HEK293 (cell line): ENCODE results near the gene PUM1.

Experiments used
- CTCF ChIP-seq: fragments of 450-650 bp; formaldehyde crosslinking; IDR thresholded peaks from 2 replicates; pipeline ENCODE4 v1.5.1; 2016; ENCODE audit warnings: missing biosample characterization, missing genetic modification characterization
- GFI1B ChIP-seq: fragments of 450-650 bp; formaldehyde crosslinking; IDR thresholded peaks from 2 replicates; pipeline ENCODE4 v1.5.1; 2016; ENCODE audit warnings: missing biosample characterization, missing genetic modification characterization
- KLF7 ChIP-seq: fragments of 450-650 bp; formaldehyde crosslinking; IDR thresholded peaks from 2 replicates; pipeline ENCODE4 v1.5.1; 2016; ENCODE audit warnings: missing biosample characterization, missing genetic modification characterization, borderline replicate concordance
- REPIN1 ChIP-seq: fragments of 450-650 bp; formaldehyde crosslinking; IDR thresholded peaks from 2 replicates; pipeline ENCODE4 v1.5.1; 2017; ENCODE audit warnings: missing biosample characterization, missing genetic modification characterization, low read depth
- TCF7L2 ChIP-seq: IDR thresholded peaks from 2 replicates; pipeline ENCODE4 v1.6.1; 2011; ENCODE audit warnings: low read depth, mild to moderate bottlenecking, inconsistent platforms, low read length, moderate library complexity, borderline replicate concordance
- TRIM28 ChIP-seq: IDR thresholded peaks from 2 replicates; pipeline ENCODE4 v1.6.1; 2011; ENCODE audit warnings: low read length, control low read depth, borderline replicate concordance
- YY1 ChIP-seq: fragments of 450-650 bp; formaldehyde crosslinking; IDR thresholded peaks from 2 replicates; pipeline ENCODE4 v1.5.1; 2018; ENCODE audit warnings: missing biosample characterization, missing genetic modification characterization
- ZBTB7A ChIP-seq: fragments of 450-650 bp; formaldehyde crosslinking; IDR thresholded peaks from 2 replicates; pipeline ENCODE4 v1.5.1; 2016; ENCODE audit warnings: low read depth, missing biosample characterization, missing genetic modification characterization
- ZNF112 ChIP-seq: fragments of 450-650 bp; formaldehyde crosslinking; IDR thresholded peaks from 2 replicates; pipeline ENCODE4 v1.5.0; 2017; ENCODE audit warnings: missing biosample characterization, missing genetic modification characterization
- ZNF121 ChIP-seq: fragments of 450-650 bp; formaldehyde crosslinking; IDR thresholded peaks from 2 replicates; pipeline ENCODE4 v1.5.1; 2016; ENCODE audit warnings: missing biosample characterization, missing genetic modification characterization
- ZNF169 ChIP-seq: fragments of 450-650 bp; formaldehyde crosslinking; IDR thresholded peaks from 2 replicates; pipeline ENCODE4 v1.5.1; 2016; ENCODE audit warnings: missing biosample characterization, missing genetic modification characterization
- ZNF184 ChIP-seq: fragments of 450-650 bp; IDR thresholded peaks from 2 replicates; pipeline ENCODE4 v1.5.1; 2018; ENCODE audit warnings: missing biosample characterization, mild to moderate bottlenecking, missing genetic modification characterization
- ZNF202 ChIP-seq: fragments of 450-650 bp; formaldehyde crosslinking; IDR thresholded peaks from 2 replicates; pipeline ENCODE4 v1.5.1; 2016; ENCODE audit warnings: missing biosample characterization, missing genetic modification characterization, borderline replicate concordance
- ZNF214 ChIP-seq: fragments of 450-650 bp; formaldehyde crosslinking; IDR thresholded peaks from 2 replicates; pipeline ENCODE4 v1.5.1; 2017; ENCODE audit warnings: missing biosample characterization, mild to moderate bottlenecking, missing genetic modification characterization, borderline replicate concordance
- ZNF223 ChIP-seq: fragments of 450-650 bp; formaldehyde crosslinking; IDR thresholded peaks from 2 replicates; pipeline ENCODE4 v1.5.1; 2016; ENCODE audit warnings: missing biosample characterization, missing genetic modification characterization
- ZNF280C ChIP-seq: fragments of 450-650 bp; formaldehyde crosslinking; IDR thresholded peaks from 2 replicates; pipeline ENCODE4 v1.5.1; 2016; ENCODE audit warnings: missing biosample characterization, missing genetic modification characterization
- ZNF366 ChIP-seq: fragments of 450-650 bp; formaldehyde crosslinking; conservative IDR thresholded peaks from 2 replicates; pipeline ENCODE4 v1.5.1; 2016; ENCODE audit warnings: missing biosample characterization, missing genetic modification characterization
- ZNF416 ChIP-seq: fragments of 450-650 bp; formaldehyde crosslinking; IDR thresholded peaks from 2 replicates; pipeline ENCODE4 v1.5.1; 2016; ENCODE audit warnings: missing biosample characterization, missing genetic modification characterization
- ZNF518A ChIP-seq: fragments of 450-650 bp; formaldehyde crosslinking; conservative IDR thresholded peaks from 2 replicates; pipeline ENCODE4 v1.5.1; 2016; ENCODE audit warnings: low read depth, missing biosample characterization, missing genetic modification characterization
- ZNF549 ChIP-seq: fragments of 450-650 bp; IDR thresholded peaks from 2 replicates; pipeline ENCODE4 v1.5.1; 2018; ENCODE audit warnings: missing biosample characterization, missing genetic modification characterization, mild to moderate bottlenecking, inconsistent platforms, moderate library complexity
- ZNF623 ChIP-seq: fragments of 450-650 bp; formaldehyde crosslinking; IDR thresholded peaks from 2 replicates; pipeline ENCODE4 v1.5.1; 2016; ENCODE audit warnings: missing biosample characterization, missing genetic modification characterization
- ZNF629 ChIP-seq: fragments of 450-650 bp; formaldehyde crosslinking; IDR thresholded peaks from 2 replicates; pipeline ENCODE4 v1.5.1; 2017; ENCODE audit warnings: missing biosample characterization, missing genetic modification characterization
- ZNF645 ChIP-seq: fragments of 450-650 bp; formaldehyde crosslinking; IDR thresholded peaks from 2 replicates; pipeline ENCODE4; 2016; ENCODE audit warnings: missing biosample characterization, missing genetic modification characterization
- ZNF658 ChIP-seq: fragments of 450-650 bp; formaldehyde crosslinking; IDR thresholded peaks from 2 replicates; pipeline ENCODE4; 2016; ENCODE audit warnings: missing biosample characterization, missing genetic modification characterization
- ZNF692 ChIP-seq: fragments of 450-650 bp; formaldehyde crosslinking; IDR thresholded peaks from 2 replicates; pipeline ENCODE4 v1.5.1; 2016; ENCODE audit warnings: missing biosample characterization, missing genetic modification characterization
- ZSCAN18 ChIP-seq: fragments of 450-650 bp; formaldehyde crosslinking; IDR thresholded peaks from 2 replicates; pipeline ENCODE4 v1.5.1; 2016; ENCODE audit warnings: missing biosample characterization, missing genetic modification characterization

PUM1 gene

GRCh38 chr1:30919025-30919881, 146.3 kb downstream of the PUM1 start (continued):
- no peak for TF ChIP-seq ZNF280C (tag by site-specific recombination)
- peak; percentile 82 for TF ChIP-seq ZNF629 (tag by site-specific recombination)
- peak; percentile 86; the same call in 1 of the 2 replicates for TF ChIP-seq TRIM28
- no peak for TF ChIP-seq ZNF112 (tag by site-specific recombination)
- TF ChIP-seq ZNF223: no peak
- TF ChIP-seq YY1 (tag by site-specific recombination): no peak
- TF ChIP-seq ZNF416 (tag by site-specific recombination): no peak
- no peak for TF ChIP-seq ZNF214 (tag by site-specific recombination)
- no peak for TF ChIP-seq ZNF366 (tag by site-specific recombination)
- 0 out of 2 replicates have a peak, but pooled peaks have one; percentile 12 for TF ChIP-seq ZNF623 (tag by site-specific recombination)
- TF ChIP-seq ZNF549 (tag by site-specific recombination): no peak
- 0 out of 2 replicates have a peak, but pooled peaks have one; percentile 42 for TF ChIP-seq ZSCAN18 (tag by site-specific recombination)
- no peak for TF ChIP-seq ZBTB7A (tag by site-specific recombination)
- TF ChIP-seq ZNF184 (tag by site-specific recombination): peak; percentile 21; the same call in 1 of the 2 replicates
- TF ChIP-seq ZNF121 (tag by site-specific recombination): no peak
- TF ChIP-seq CTCF (tag by site-specific recombination): no peak
- TF ChIP-seq REPIN1 (tag by site-specific recombination): no peak
- no peak for TF ChIP-seq ZNF202 (tag by site-specific recombination)
- peak; percentile 59; the same call in 1 of the 2 replicates for TF ChIP-seq ZNF692 (tag by site-specific recombination)
- no peak for TF ChIP-seq TCF7L2
- TF ChIP-seq ZNF658: no peak
- TF ChIP-seq KLF7 (tag by site-specific recombination): no peak
- no peak for TF ChIP-seq ZNF645 (tag by site-specific recombination)
- no peak for TF ChIP-seq ZNF169 (tag by site-specific recombination)
- TF ChIP-seq GFI1B (tag by site-specific recombination): no peak
- TF ChIP-seq ZNF518A (tag by site-specific recombination): no peak
